Hepatocyte (in vitro differentiated cells): Measurements from ENCODE around the gene MUC5B. TPM values are rescaled to one million over a fixed set of nuclear protein-coding genes. Genes with fewer than 3 reads are reported as not detected.
"Not testable (repeated sequence)": the region's sequence is repeated elsewhere in the genome, so short reads cannot be mapped to it uniquely, and the experiment has no call there.

Experiments used
- DNase-seq: peaks from one replicate; pipeline ENCODE4 v3.0.0-alpha.2; 2016; ENCODE audit warnings: low spot score
- H2AFZ ChIP-seq: fragments of 200-600 bp; sonication (generic); 2 replicates; pipeline ENCODE4 v1.6.0; 2016; ENCODE audit warnings: antibody characterized with exemption, mild to moderate bottlenecking
- H3K27ac ChIP-seq: fragments of 200-600 bp; sonication (generic); 2 replicates; pipeline ENCODE4 v1.5.1; 2016; ENCODE audit warnings: mild to moderate bottlenecking
- H3K27me3 ChIP-seq: fragments of 200-600 bp; sonication (generic); 2 replicates; pipeline ENCODE4 v1.6.1; 2016
- H3K36me3 ChIP-seq: fragments of 200-600 bp; sonication (generic); replicated peaks from 2 replicates; pipeline ENCODE4 v1.5.1; 2016; ENCODE audit warnings: low read depth; ENCODE audit not compliant: insufficient read depth
- H3K4me1 ChIP-seq: fragments of 200-600 bp; sonication (generic); 2 replicates; pipeline ENCODE4 v1.5.1; 2016; ENCODE audit warnings: mild to moderate bottlenecking, moderate library complexity; ENCODE audit not compliant: insufficient read depth
- H3K4me2 ChIP-seq: fragments of 200-600 bp; sonication (generic); 2 replicates; pipeline ENCODE4 v1.6.0; 2016
- H3K4me3 ChIP-seq: fragments of 200-600 bp; sonication (generic); 2 replicates; pipeline ENCODE4 v1.5.1; 2016; ENCODE audit warnings: mild to moderate bottlenecking
- H3K79me2 ChIP-seq: fragments of 200-600 bp; sonication (generic); 2 replicates; pipeline ENCODE4 v1.6.0; 2017; ENCODE audit warnings: mild to moderate bottlenecking
- H3K9me2 ChIP-seq: fragments of 200-600 bp; sonication (generic); replicated peaks from 2 replicates; pipeline ENCODE4 v1.6.0; 2017; ENCODE audit warnings: mild to moderate bottlenecking; ENCODE audit not compliant: insufficient read depth
- H3K9me3 ChIP-seq: fragments of 200-600 bp; sonication (generic); 2 replicates; pipeline ENCODE4 v1.5.1; 2016; ENCODE audit warnings: low read depth, mild to moderate bottlenecking
- H4K20me1 ChIP-seq: fragments of 200-600 bp; sonication (generic); 2 replicates; pipeline ENCODE4 v1.6.0; 2016; ENCODE audit warnings: mild to moderate bottlenecking; ENCODE audit not compliant: insufficient read depth, poor library complexity, severe bottlenecking
- EZH2 ChIP-seq: fragments of 200-600 bp; sonication (generic); IDR thresholded peaks from 2 replicates; pipeline ENCODE4 v1.6.1; 2016; ENCODE audit warnings: antibody characterized with exemption, mild to moderate bottlenecking, borderline replicate concordance
- EZH2phosphoT487 ChIP-seq: fragments of 200-600 bp; sonication (generic); IDR thresholded peaks from one replicate; pipeline ENCODE4 v1.6.1; 2018; ENCODE audit warnings: antibody characterized with exemption, mild to moderate bottlenecking, low read depth, moderate library complexity; ENCODE audit not compliant: unreplicated experiment, severe bottlenecking
- WGBS: methylation state at CpG from one replicate; pipeline ENCODE4 v1.1.6; 2016; ENCODE audit warnings: low lambda C conversion rate; ENCODE audit errors: missing lambda C conversion rate; 5-methylcytosine and 5-hydroxymethylcytosine counted together
- polyA plus RNA-seq: library from polyadenylated mRNA; unstranded; fragments of >200 nt; fragmentation: Nextera tagmentation; extraction: Ambion mirVana; gene quantifications from 2 replicates; pipeline ENCODE4 v1.2.1, GENCODE V29; 2016
- total RNA-seq: library from RNA; depleted of rRNA; stranded (reverse); fragments of >200 nt; gene quantifications from 2 replicates; pipeline ENCODE4 v1.2.3, GENCODE V29; 2014
- TF ChIP-seq, protein P1 (sequence below): fragments of 200-600 bp; sonication (generic); IDR thresholded peaks from 2 replicates; pipeline ENCODE4 v1.5.1; 2016; ENCODE audit warnings: antibody characterized with exemption, mild to moderate bottlenecking; ENCODE audit not compliant: poor library complexity

Gene MUC5B
- total and polyA plus RNA-seq, 2 experiments from 2014 or later, result 0.07 to 0.15 TPM

DNA sequence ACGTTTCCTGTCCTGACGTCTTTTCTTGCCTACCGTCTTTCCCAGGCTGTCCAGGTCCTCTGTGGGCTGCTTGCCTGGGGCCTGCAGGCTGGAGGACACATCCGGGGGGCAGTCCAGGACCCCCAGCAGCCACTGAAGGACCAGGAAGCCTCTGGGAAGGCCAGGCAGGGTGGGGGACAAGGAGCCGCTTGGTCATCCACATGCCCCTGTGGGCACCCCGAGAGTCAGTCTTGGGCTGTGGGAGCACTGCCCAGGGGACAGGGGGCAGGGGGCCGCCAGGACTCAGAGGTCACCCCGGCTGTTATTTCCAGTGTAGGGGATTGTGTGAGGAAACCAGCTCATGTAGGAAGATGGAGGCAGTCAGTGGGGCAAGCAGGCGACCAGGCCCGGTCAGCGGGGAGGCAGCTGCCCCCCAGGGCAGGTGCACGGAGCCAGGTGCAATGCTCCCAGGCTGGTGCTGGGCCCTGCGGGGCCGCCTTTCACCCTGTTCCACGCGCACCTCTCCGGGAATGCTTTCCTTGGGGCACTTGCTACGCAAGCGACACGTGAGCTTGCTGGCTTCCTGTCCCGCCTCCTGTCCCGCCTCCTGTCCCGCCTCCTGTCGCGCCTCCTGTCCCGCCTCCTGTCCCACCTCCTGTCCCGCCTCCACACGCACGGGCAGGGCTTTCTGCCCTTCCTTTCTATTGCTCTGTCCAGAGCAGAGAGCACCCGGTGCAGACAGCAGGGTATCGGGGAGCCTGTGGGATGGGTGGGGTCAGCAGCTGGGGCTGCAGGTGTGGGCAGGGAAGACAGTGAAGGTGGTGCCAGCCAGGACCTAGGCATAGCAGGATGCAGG, 39.5 kb downstream of the MUC5B start:
- Histone ChIP-seq H3K79me2 (no peaks in the 10 kb centered on the region), H3K9me2 (no peaks in the 10 kb centered on the region), H3K27ac (peak overlapping the region; percentile 73), H3K4me3 (no peak overlapping the region), H3K4me2 (peak overlapping the region; percentile 84), H3K9me3 (no peaks in the 10 kb centered on the region), H3K36me3 (no peaks in the 10 kb centered on the region), H4K20me1 (no peaks in the 10 kb centered on the region), H3K4me1 (peaks cover 10% of the 10 kb centered on the region), H3K27me3 (no peaks in the 10 kb centered on the region), H2AFZ (peak overlapping the region; percentile 56)
- no peak for TF ChIP-seq EZH2phosphoT487
- WGBS, result 24% methylated on average over 26 of the region's 31 CpGs
- DNase-seq, result peak; percentile 94

- Histone ChIP-seq H3K27ac (peak overlapping the region; percentile 63), H3K79me2 (no peaks in the 10 kb centered on the region), H3K27me3 (no peaks in the 10 kb centered on the region), H4K20me1 (no peaks in the 10 kb centered on the region), H3K4me3 (no peak overlapping the region), H3K4me2 (peak overlapping the region; percentile 84), H3K4me1 (peaks cover 10% of the 10 kb centered on the region), H3K9me3 (no peaks in the 10 kb centered on the region), H3K9me2 (no peaks in the 10 kb centered on the region), H2AFZ (peak overlapping the region; percentile 56), H3K36me3 (no peaks in the 10 kb centered on the region)
- DNase-seq, result no peak
- WGBS, result 61% methylated on average over 7 of the region's 7 CpGs
- TF ChIP-seq, protein P1, sequence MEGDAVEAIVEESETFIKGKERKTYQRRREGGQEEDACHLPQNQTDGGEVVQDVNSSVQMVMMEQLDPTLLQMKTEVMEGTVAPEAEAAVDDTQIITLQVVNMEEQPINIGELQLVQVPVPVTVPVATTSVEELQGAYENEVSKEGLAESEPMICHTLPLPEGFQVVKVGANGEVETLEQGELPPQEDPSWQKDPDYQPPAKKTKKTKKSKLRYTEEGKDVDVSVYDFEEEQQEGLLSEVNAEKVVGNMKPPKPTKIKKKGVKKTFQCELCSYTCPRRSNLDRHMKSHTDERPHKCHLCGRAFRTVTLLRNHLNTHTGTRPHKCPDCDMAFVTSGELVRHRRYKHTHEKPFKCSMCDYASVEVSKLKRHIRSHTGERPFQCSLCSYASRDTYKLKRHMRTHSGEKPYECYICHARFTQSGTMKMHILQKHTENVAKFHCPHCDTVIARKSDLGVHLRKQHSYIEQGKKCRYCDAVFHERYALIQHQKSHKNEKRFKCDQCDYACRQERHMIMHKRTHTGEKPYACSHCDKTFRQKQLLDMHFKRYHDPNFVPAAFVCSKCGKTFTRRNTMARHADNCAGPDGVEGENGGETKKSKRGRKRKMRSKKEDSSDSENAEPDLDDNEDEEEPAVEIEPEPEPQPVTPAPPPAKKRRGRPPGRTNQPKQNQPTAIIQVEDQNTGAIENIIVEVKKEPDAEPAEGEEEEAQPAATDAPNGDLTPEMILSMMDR, result no peak
- no peak for TF ChIP-seq EZH2
These were observed 40.1 kb downstream of the MUC5B start for GRCh38 chr11:1263010-1263409.

GRCh38 chr11:1264444-1264843, 41.6 kb downstream of the MUC5B start:
- not testable (repeated sequence) for H3K27ac ChIP-seq, H2AFZ ChIP-seq, H3K4me2 ChIP-seq, H3K79me2 ChIP-seq, H3K9me3 ChIP-seq, H3K36me3 ChIP-seq, H3K4me1 ChIP-seq, H4K20me1 ChIP-seq, H3K4me3 ChIP-seq, H3K9me2 ChIP-seq, H3K27me3 ChIP-seq
- peak; percentile 68 for DNase-seq
- WGBS, result 42% methylated on average over 3 of the region's 3 CpGs
- TF ChIP-seq, protein P1, result peak; percentile 54

DNA sequence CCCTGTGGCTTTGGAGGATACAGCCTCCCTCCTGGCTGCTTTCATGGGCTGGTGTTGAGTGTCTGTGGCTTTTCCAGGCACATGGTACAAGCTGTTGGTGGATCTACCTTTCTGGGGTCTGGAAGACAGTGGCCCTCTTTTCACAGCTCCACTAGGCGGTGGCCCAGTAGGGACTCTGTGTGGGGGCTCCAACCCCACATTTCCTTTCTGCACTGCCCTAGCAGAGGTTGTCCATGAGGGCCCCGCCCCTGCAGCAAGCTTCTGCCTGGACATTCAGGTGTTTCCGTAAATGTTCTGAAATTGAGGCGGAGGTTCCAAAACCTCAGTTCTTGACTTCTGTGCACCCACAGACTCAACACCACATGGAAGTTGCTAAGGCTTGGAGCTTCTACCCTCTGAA, 42.6 kb downstream of the MUC5B start:
- not testable (repeated sequence) for H3K36me3 ChIP-seq, H3K27ac ChIP-seq, H3K9me3 ChIP-seq, H3K27me3 ChIP-seq, H2AFZ ChIP-seq, H3K9me2 ChIP-seq, DNase-seq, H3K4me3 ChIP-seq, H3K4me2 ChIP-seq, H3K79me2 ChIP-seq, H4K20me1 ChIP-seq, H3K4me1 ChIP-seq
- 99% methylated on average over 4 of the region's 4 CpGs for WGBS

GRCh38 chr11:1266976-1267375, 44.1 kb downstream of the MUC5B start:
- H3K27me3 ChIP-seq, H3K4me1 ChIP-seq, DNase-seq, H3K36me3 ChIP-seq, H3K9me2 ChIP-seq, H4K20me1 ChIP-seq, H2AFZ ChIP-seq, H3K79me2 ChIP-seq, H3K4me2 ChIP-seq, H3K4me3 ChIP-seq, H3K27ac ChIP-seq, H3K9me3 ChIP-seq: not testable (repeated sequence)
- 91% methylated on average over 2 of the region's 2 CpGs for WGBS
